A549 (cell line): ENCODE data around the gene EPS15. TPM values are rescaled to one million over a fixed set of nuclear protein-coding genes. Genes with fewer than 3 reads are reported as not detected.

Experiments used
- ATAC-seq, 2 experiments: fragments of 200-7000 bp in 1 of 2; fragments of >200 bp in 1 of 2; cut with Nextera tagmentation in 1 of 2; cut with Tn5 transposase in 1 of 2; 3 replicates each; pipeline versions ENCODE4 v1.8.0 to v1.9.1; 2018 to 2020; ENCODE audit warnings: mild to moderate bottlenecking in 1 of 2, moderate library complexity in 1 of 2
- CTCF ChIA-PET: fragments of 300-600 bp; sonication (Branson Sonifier 250); formaldehyde crosslinking; extraction: SDS; loops from one replicate; lab custom pipeline; 2021; ENCODE audit warnings: antibody characterized with exemption, inconsistent platforms; lab: Yijun Ruan, JAX
- POLR2A ChIA-PET: fragments of 350-600 bp; formaldehyde crosslinking; extraction: SDS; loops from one replicate; lab custom pipeline; 2021; ENCODE audit warnings: antibody characterized with exemption, inconsistent platforms; lab: Yijun Ruan, JAX
- DNase-seq, 2 experiments: peaks; one replicate each; pipeline versions ENCODE4 v3.0.0 to v3.0.0-alpha.2; 2011 to 2016; ENCODE audit warnings: low read depth in 1 of 2, low spot score in 1 of 2
- FAIRE-seq: peaks from 2 replicates; lab custom pipeline; 2011; peaks lifted over from hg19 to GRCh38; lab: Jason Lieb, UNC
- H3K27ac ChIP-seq, 2 experiments: fragments of >200 bp; sonication (Bioruptor Twin); formaldehyde crosslinking; 3 replicates each; pipeline ENCODE4 v1.5.1; 2016 to 2017
- H3K4me1 ChIP-seq: fragments of >200 bp; sonication (Bioruptor Twin); formaldehyde crosslinking; 3 replicates; pipeline ENCODE4 v1.6.1; 2016
- H3K4me2 ChIP-seq: fragments of >200 bp; sonication (Bioruptor Twin); formaldehyde crosslinking; 3 replicates; pipeline ENCODE4 v1.6.1; 2016
- H3K4me3 ChIP-seq: fragments of >200 bp; sonication (Bioruptor Twin); formaldehyde crosslinking; 3 replicates; pipeline ENCODE4 v1.5.1; 2016
- H3K9me3 ChIP-seq: fragments of >200 bp; sonication (Bioruptor Twin); formaldehyde crosslinking; 3 replicates; pipeline ENCODE4 v1.6.1; 2016
- BHLHE40 ChIP-seq: IDR thresholded peaks from 2 replicates; pipeline ENCODE4 v1.6.1; 2012; ENCODE audit warnings: low read depth, low read length, inconsistent platforms
- CBX2 ChIP-seq: fragments of 200-600 bp; sonication (generic); IDR thresholded peaks from 2 replicates; pipeline ENCODE4 v1.6.1; 2016; ENCODE audit warnings: low read depth, mild to moderate bottlenecking, borderline replicate concordance
- CHD2 ChIP-seq: fragments of 150-350 bp; IDR thresholded peaks from 2 replicates; pipeline ENCODE4 v1.6.1; 2014; ENCODE audit warnings: low read length; ENCODE audit not compliant: partially characterized antibody
- CHD4 ChIP-seq: fragments of 200-600 bp; sonication (generic); IDR thresholded peaks from 2 replicates; pipeline ENCODE4 v1.6.1; 2016; ENCODE audit warnings: antibody characterized with exemption, mild to moderate bottlenecking, borderline replicate concordance
- E2F6 ChIP-seq: IDR thresholded peaks from 2 replicates; pipeline ENCODE4 v1.6.1; 2012; ENCODE audit warnings: low read depth, borderline replicate concordance
- EHMT2 ChIP-seq: fragments of 200-600 bp; sonication (generic); IDR thresholded peaks from 2 replicates; pipeline ENCODE4 v1.6.1; 2016; ENCODE audit warnings: antibody characterized with exemption, low read depth, mild to moderate bottlenecking, moderate library complexity
- EP300 ChIP-seq, 2 experiments: fragments of >200 bp; sonication (Bioruptor Twin); formaldehyde crosslinking; IDR thresholded peaks; 2 replicates in 1 of 2; 3 replicates in 1 of 2; pipeline ENCODE4 v1.6.1; 2016 to 2017
- FOSB ChIP-seq: fragments of 250-450 bp; sonication (Bioruptor Pico); IDR thresholded peaks from 2 replicates; pipeline ENCODE4 v1.5.0; 2020; ENCODE audit warnings: mild to moderate bottlenecking, moderate library complexity
- FOSL2 ChIP-seq, 2 experiments: fragments of 450-650 bp in 1 of 2; fragments of >200 bp in 1 of 2; sonication (Bioruptor Twin) in 1 of 2; formaldehyde crosslinking; IDR thresholded peaks; 2 replicates each; pipeline versions ENCODE4 v1.5.0 to v1.6.1; 2016 to 2020; ENCODE audit warnings: mild to moderate bottlenecking in 1 of 2, moderate library complexity in 1 of 2
- FOXS1 ChIP-seq: fragments of 250-450 bp; sonication (Bioruptor Pico); IDR thresholded peaks from 2 replicates; pipeline ENCODE4 v1.5.0; 2020; ENCODE audit warnings: mild to moderate bottlenecking, moderate library complexity
- HDAC2 ChIP-seq: fragments of 200-600 bp; sonication (generic); IDR thresholded peaks from 2 replicates; pipeline ENCODE4 v1.6.1; 2016
- HOXB5 ChIP-seq: fragments of 250-450 bp; sonication (Bioruptor Pico); IDR thresholded peaks from 2 replicates; pipeline ENCODE4 v1.5.0; 2020; ENCODE audit warnings: mild to moderate bottlenecking, moderate library complexity
- JUN ChIP-seq, 2 experiments: fragments of >200 bp; sonication (Bioruptor Twin); formaldehyde crosslinking; IDR thresholded peaks; 2 replicates in 1 of 2; 3 replicates in 1 of 2; pipeline ENCODE4 v1.6.1; 2016 to 2017
- JUNB ChIP-seq: fragments of >200 bp; sonication (Bioruptor Twin); formaldehyde crosslinking; IDR thresholded peaks from 2 replicates; pipeline ENCODE4 v1.6.1; 2016
- KDM1A ChIP-seq: fragments of 200-600 bp; sonication (generic); IDR thresholded peaks from 2 replicates; pipeline ENCODE4 v1.6.1; 2016; ENCODE audit warnings: low read depth, mild to moderate bottlenecking
- MAZ ChIP-seq: fragments of 150-350 bp; IDR thresholded peaks from 2 replicates; pipeline ENCODE4 v1.6.1; 2014; ENCODE audit warnings: antibody characterized with exemption, low read depth, low read length, borderline replicate concordance
- MYC ChIP-seq: IDR thresholded peaks from 2 replicates; pipeline ENCODE4 v1.6.1; 2012; ENCODE audit warnings: mild to moderate bottlenecking, inconsistent platforms, low read length, improper control_type of control experiment, borderline replicate concordance
- NR3C1 ChIP-seq: fragments of >200 bp; sonication (Bioruptor Twin); formaldehyde crosslinking; IDR thresholded peaks from 3 replicates; pipeline ENCODE4 v1.6.1; 2017
- PHF8 ChIP-seq: fragments of 200-600 bp; sonication (generic); IDR thresholded peaks from 2 replicates; pipeline ENCODE4 v1.6.1; 2016; ENCODE audit warnings: low read depth, mild to moderate bottlenecking, antibody characterized with exemption, moderate library complexity, borderline replicate concordance
- POLR2A ChIP-seq: IDR thresholded peaks from 2 replicates; pipeline ENCODE4 v1.6.1; 2012; ENCODE audit warnings: mild to moderate bottlenecking, low read length
- POLR2AphosphoS2 ChIP-seq: conservative IDR thresholded peaks from 2 replicates; pipeline ENCODE4 v1.6.1; 2012; ENCODE audit warnings: low read length, improper control_type of control experiment, inconsistent platforms
- RAD21 ChIP-seq, 2 experiments: fragments of >200 bp in 1 of 2; sonication (Bioruptor Twin) in 1 of 2; formaldehyde crosslinking in 1 of 2; IDR thresholded peaks in 1 of 2; conservative IDR thresholded peaks in 1 of 2; 2 replicates in 1 of 2; 3 replicates in 1 of 2; pipeline ENCODE4 v1.6.1; 2012 to 2018; ENCODE audit warnings: inconsistent platforms in 1 of 2
- RCOR1 ChIP-seq: fragments of 150-350 bp; IDR thresholded peaks from 2 replicates; pipeline ENCODE4 v1.6.1; 2014; ENCODE audit warnings: antibody characterized with exemption, low read length, low read depth
- RFX5 ChIP-seq: fragments of 450-650 bp; IDR thresholded peaks from 2 replicates; pipeline ENCODE4 v1.7.1; 2014; ENCODE audit warnings: antibody characterized with exemption, mild to moderate bottlenecking, moderate library complexity
- SMC3 ChIP-seq: fragments of >200 bp; sonication (Bioruptor Twin); formaldehyde crosslinking; IDR thresholded peaks from 3 replicates; pipeline ENCODE4 v1.6.1; 2018; ENCODE audit warnings: inconsistent platforms
- TP53 ChIP-seq: fragments of 250-450 bp; sonication (Bioruptor Pico); IDR thresholded peaks from 2 replicates; pipeline ENCODE4 v1.5.0; 2021; ENCODE audit warnings: mild to moderate bottlenecking, moderate library complexity
- ZFP36 ChIP-seq: fragments of 450-650 bp; IDR thresholded peaks from 2 replicates; pipeline ENCODE4 v1.6.1; 2014; ENCODE audit warnings: borderline replicate concordance; ENCODE audit not compliant: partially characterized antibody
- ZSCAN20 ChIP-seq: fragments of 250-450 bp; sonication (Bioruptor Pico); IDR thresholded peaks from 2 replicates; pipeline ENCODE4 v1.8.0; 2022; ENCODE audit warnings: mild to moderate bottlenecking, moderate library complexity
- WGBS: methylation state at CpG from one replicate; pipeline ENCODE4 v1.1.6; 2017; ENCODE audit errors: missing lambda C conversion rate; 5-methylcytosine and 5-hydroxymethylcytosine counted together
- polyA minus RNA-seq: library from RNA; depleted of rRNA, polyadenylated mRNA; stranded (reverse); fragments of >200 nt; gene quantifications from 2 replicates; pipeline ENCODE4 v1.2.3, GENCODE V29; 2011; rRNA and poly(A)+ RNA removed
- polyA plus RNA-seq, 4 experiments: library from polyadenylated mRNA; depleted of rRNA in 3 of 4; stranded (reverse); fragments of >200 nt; fragmentation: RNase III in 1 of 4; extraction: RNeasy Plus Mini Kit Qiagen cat#74134 plus additional on column Dnase treatment in 1 of 4; gene quantifications; 2 replicates in 3 of 4; 3 replicates in 1 of 4; pipeline ENCODE4 v1.2.3, GENCODE V29; 2011 to 2017
- TF ChIP-seq, protein P1 (sequence below): fragments of 250-450 bp; sonication (Bioruptor Pico); IDR thresholded peaks from 2 replicates; pipeline ENCODE4 v1.5.0; 2020; ENCODE audit warnings: low read depth, mild to moderate bottlenecking, moderate library complexity
- TF ChIP-seq, protein P2 (sequence below): fragments of >200 bp; sonication (Bioruptor Twin); formaldehyde crosslinking; IDR thresholded peaks from 2 replicates; pipeline ENCODE4 v1.6.1; 2016
- TF ChIP-seq, protein P3 (sequence below): fragments of >200 bp; sonication (Bioruptor Twin); formaldehyde crosslinking; IDR thresholded peaks from 3 replicates; pipeline ENCODE4 v1.5.1; 2016
- TF ChIP-seq, protein P4 (sequence below): fragments of 250-450 bp; sonication (Bioruptor Pico); IDR thresholded peaks from 2 replicates; pipeline ENCODE4 v1.5.0; 2021; ENCODE audit warnings: mild to moderate bottlenecking, moderate library complexity, borderline replicate concordance
- TF ChIP-seq, protein P5 (sequence below): IDR thresholded peaks from 2 replicates; pipeline ENCODE4 v1.6.1; 2012

EPS15 gene
- polyA plus RNA-seq (2011; rRNA removed) = 33.4 and 35.4 TPM in 2 replicates
- 5.5 and 5.8 TPM in 2 replicates for polyA plus RNA-seq (2012; cell fraction: cytosol; rRNA removed)
- polyA plus RNA-seq (2012; cell fraction: nucleus; rRNA removed) = 2.8 and 3.9 TPM in 2 replicates
- 10.0 to 10.9 TPM (median 10.9 TPM) in 3 replicates for polyA plus RNA-seq (2017; fragmentation: RNase III; extraction: RNeasy Plus Mini Kit Qiagen cat#74134 plus additional on column Dnase treatment)
- 19.9 and 20.6 TPM in 2 replicates for polyA minus RNA-seq

DNA sequence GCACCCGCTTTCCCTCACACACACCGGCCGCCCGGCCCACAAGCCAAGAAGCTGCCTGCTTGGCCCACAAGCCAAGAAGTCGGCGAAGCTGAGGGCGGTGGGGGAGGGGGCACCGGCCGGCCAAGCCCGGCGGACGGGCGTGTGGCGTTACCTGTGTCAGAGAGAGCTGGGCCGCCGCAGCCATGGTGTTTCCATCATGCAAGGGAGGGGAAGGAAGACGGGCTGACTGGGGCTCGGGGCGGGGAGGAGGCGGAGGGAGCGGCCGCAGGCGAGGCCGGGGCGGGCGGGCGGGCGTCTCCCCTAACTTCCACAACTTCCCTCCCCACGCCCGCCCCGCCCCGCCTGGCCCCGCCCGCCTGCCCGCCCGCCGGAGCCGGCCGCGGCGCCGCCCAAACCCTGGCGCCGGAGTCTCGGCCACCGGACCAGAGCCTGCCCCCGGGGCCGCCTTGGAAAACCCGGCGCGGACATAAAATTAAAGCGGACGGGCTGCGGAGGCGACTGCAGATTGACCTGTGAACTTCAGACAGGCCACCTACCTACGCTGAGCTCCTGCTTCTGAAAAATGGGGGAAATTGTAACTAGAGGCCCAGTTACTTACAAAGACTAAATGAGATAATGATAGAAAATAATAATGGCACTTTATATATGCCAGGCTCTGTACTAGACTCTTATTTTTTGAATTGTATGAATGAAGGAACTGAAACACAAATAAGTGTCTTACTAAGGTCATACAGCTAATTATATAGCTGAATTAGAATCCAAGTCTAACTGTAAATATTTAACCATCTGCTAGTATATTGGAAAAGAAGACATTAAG, at the start of gene EPS15:
TSS of gene EPS15 (minus strand) at position 219 of the 817 bp plus-strand sequence. CDS start at position 184, 35 bp downstream.
- POLR2A ChIA-PET = interaction anchor here (0.7 kb wide), 2 partner anchors 43 to 171 kb away, joined by 3 read pairs; no protein-coding TSS in a partner anchor
- ATAC-seq = peak; percentile 91 to 94
- peak within 1 kb of the TSS; percentile 84 for H3K4me2 ChIP-seq
- DNase-seq = peak; percentile 69 to 82
- H3K9me3 ChIP-seq = no peaks in the 10 kb centered on the region
- no peak for FAIRE-seq
- H3K27ac ChIP-seq = peak within 1 kb of the TSS; percentile 90 to 99
- peak within 1 kb of the TSS; percentile 74 for H3K4me3 ChIP-seq
- H3K4me1 ChIP-seq = peaks cover 21% of the 10 kb centered on the region; the same call in 2 of the 3 replicates
- CTCF ChIA-PET = interaction anchor here (0.5 to 1.3 kb wide), 2 partner anchors 15 to 163 kb away, joined by 3 read pairs; no protein-coding TSS in a partner anchor
- 0% methylated on average over 5 of the region's 56 CpGs for WGBS
- TF ChIP-seq PHF8 (no peak; the same call in 1 of the 2 replicates), BHLHE40 (no peak), POLR2A (peak; percentile 34; the same call in 1 of the 2 replicates), CHD2 (no peak), FOSL2 (IDR thresholded peaks at IDR 0.05) (no peak), FOSL2 (CRISPR knock-in tag; IDR thresholded peaks at IDR 0.05) (no peak), ZSCAN20 (CRISPR knock-in tag) (no peak), JUN (IDR thresholded peaks at IDR 0.05) (peak; percentile 22 to 60; a peak in 2 of 5 replicates), EP300 (IDR thresholded peaks at IDR 0.05) (0 out of 5 replicates have a peak, but pooled peaks of 1 of the 2 experiments have one; percentile 14), MAZ (0 out of 2 replicates have a peak, but pooled peaks have one; percentile 17), TP53 (CRISPR knock-in tag) (no peak), SMC3 (no peak; the same call in 2 of the 3 replicates), RFX5 (no peak), RCOR1 (no peak), KDM1A (peak; percentile 83), CHD4 (0 out of 2 replicates have a peak, but pooled peaks have one; percentile 48), HDAC2 (peak; percentile 76; the same call in 1 of the 2 replicates), HOXB5 (CRISPR knock-in tag) (no peak), ZFP36 (no peak), MYC (no peak), JUNB (no peak), RAD21 (conservative IDR thresholded peaks at IDR 0.05 in 1 of 2, IDR thresholded peaks at IDR 0.05 in 1 of 2) (no peak; a peak in 1 of 5 replicates), CBX2 (no peak), POLR2AphosphoS2 (no peak), EHMT2 (no peak), NR3C1 (no peak), E2F6 (no peak), FOSB (no peak), FOXS1 (CRISPR knock-in tag) (no peak)
- TF ChIP-seq, protein P1, sequence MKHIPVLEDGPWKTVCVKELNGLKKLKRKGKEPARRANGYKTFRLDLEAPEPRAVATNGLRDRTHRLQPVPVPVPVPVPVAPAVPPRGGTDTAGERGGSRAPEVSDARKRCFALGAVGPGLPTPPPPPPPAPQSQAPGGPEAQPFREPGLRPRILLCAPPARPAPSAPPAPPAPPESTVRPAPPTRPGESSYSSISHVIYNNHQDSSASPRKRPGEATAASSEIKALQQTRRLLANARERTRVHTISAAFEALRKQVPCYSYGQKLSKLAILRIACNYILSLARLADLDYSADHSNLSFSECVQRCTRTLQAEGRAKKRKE = no peak
- TF ChIP-seq, protein P2, sequence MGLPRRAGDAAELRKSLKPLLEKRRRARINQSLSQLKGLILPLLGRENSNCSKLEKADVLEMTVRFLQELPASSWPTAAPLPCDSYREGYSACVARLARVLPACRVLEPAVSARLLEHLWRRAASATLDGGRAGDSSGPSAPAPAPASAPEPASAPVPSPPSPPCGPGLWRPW = no peak
- TF ChIP-seq, protein P3, sequence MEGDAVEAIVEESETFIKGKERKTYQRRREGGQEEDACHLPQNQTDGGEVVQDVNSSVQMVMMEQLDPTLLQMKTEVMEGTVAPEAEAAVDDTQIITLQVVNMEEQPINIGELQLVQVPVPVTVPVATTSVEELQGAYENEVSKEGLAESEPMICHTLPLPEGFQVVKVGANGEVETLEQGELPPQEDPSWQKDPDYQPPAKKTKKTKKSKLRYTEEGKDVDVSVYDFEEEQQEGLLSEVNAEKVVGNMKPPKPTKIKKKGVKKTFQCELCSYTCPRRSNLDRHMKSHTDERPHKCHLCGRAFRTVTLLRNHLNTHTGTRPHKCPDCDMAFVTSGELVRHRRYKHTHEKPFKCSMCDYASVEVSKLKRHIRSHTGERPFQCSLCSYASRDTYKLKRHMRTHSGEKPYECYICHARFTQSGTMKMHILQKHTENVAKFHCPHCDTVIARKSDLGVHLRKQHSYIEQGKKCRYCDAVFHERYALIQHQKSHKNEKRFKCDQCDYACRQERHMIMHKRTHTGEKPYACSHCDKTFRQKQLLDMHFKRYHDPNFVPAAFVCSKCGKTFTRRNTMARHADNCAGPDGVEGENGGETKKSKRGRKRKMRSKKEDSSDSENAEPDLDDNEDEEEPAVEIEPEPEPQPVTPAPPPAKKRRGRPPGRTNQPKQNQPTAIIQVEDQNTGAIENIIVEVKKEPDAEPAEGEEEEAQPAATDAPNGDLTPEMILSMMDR = no peak
- TF ChIP-seq, protein P4, sequence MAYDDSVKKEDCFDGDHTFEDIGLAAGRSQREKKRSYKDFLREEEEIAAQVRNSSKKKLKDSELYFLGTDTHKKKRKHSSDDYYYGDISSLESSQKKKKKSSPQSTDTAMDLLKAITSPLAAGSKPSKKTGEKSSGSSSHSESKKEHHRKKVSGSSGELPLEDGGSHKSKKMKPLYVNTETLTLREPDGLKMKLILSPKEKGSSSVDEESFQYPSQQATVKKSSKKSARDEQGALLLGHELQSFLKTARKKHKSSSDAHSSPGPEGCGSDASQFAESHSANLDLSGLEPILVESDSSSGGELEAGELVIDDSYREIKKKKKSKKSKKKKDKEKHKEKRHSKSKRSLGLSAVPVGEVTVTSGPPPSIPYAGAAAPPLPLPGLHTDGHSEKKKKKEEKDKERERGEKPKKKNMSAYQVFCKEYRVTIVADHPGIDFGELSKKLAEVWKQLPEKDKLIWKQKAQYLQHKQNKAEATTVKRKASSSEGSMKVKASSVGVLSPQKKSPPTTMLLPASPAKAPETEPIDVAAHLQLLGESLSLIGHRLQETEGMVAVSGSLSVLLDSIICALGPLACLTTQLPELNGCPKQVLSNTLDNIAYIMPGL (CRISPR knock-in tag) = no peak
- TF ChIP-seq, protein P5, sequence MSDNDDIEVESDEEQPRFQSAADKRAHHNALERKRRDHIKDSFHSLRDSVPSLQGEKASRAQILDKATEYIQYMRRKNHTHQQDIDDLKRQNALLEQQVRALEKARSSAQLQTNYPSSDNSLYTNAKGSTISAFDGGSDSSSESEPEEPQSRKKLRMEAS = peak; percentile 28; the same call in 1 of the 2 replicates
